Epithelial cell of proximal tubule (primary cell): Measurements from ENCODE around the gene DLG3. TPM values are rescaled to one million over a fixed set of nuclear protein-coding genes. Genes with fewer than 3 reads are reported as not detected.

Experiments
- DNase-seq: peaks from one replicate; pipeline ENCODE4 v3.0.0-alpha.2; 2011; ENCODE audit warnings: low read depth
- H3K4me3 ChIP-seq: 2 replicates; pipeline ENCODE4 v1.5.1; 2011; ENCODE audit warnings: low read depth, mild to moderate bottlenecking, low read length
- CTCF ChIP-seq: conservative IDR thresholded peaks from 2 replicates; pipeline ENCODE4 v1.5.1; 2012; ENCODE audit warnings: low read depth, mild to moderate bottlenecking, low read length
- total RNA-seq: library from RNA; depleted of rRNA; stranded (reverse); fragments of >200 nt; gene quantifications from 2 replicates; pipeline ENCODE4 v1.2.3, GENCODE V29; 2015

DLG3 gene
- total RNA-seq, 1 donor from 2014 or later: 28.8 TPM

GRCh38 chrX:70554081-70554480 is 109.4 kb downstream of the DLG3 start:
- no peak overlapping the region for H3K4me3 ChIP-seq
- DNase-seq: peak; percentile 2
- peak; percentile 37 for TF ChIP-seq CTCF

GRCh38 chrX:70554523-70554922 is 109.9 kb downstream of the DLG3 start:
- TF ChIP-seq CTCF: no peak
- no peak overlapping the region for H3K4me3 ChIP-seq
- DNase-seq: no peak

- DNase-seq: no peak
- TF ChIP-seq CTCF: no peak
- no peak overlapping the region for H3K4me3 ChIP-seq
Measured at GRCh38 chrX:70554948-70555347, 110.3 kb downstream of the DLG3 start.

Other genes starting within 250 kb of the DLG3 start
- gene AWAT1, start 210.2 kb upstream of the DLG3 start, total RNA-seq: not detected in 2 replicates
- not detected in 2 replicates for gene P2RY4, start 184.6 kb upstream of the DLG3 start, total RNA-seq
- gene ARR3, start 176.5 kb upstream of the DLG3 start, total RNA-seq: not detected in 2 replicates
- gene RAB41, start 162.7 kb upstream of the DLG3 start, total RNA-seq: not detected in 2 replicates
- 63.0 and 70.0 TPM in 2 replicates for gene PDZD11, start 154.9 kb upstream of the DLG3 start, total RNA-seq
- 26.8 and 28.6 TPM in 2 replicates for gene KIF4A, start 154.7 kb upstream of the DLG3 start, total RNA-seq
- not detected in 2 replicates for gene GDPD2, start 21.5 kb upstream of the DLG3 start, total RNA-seq